ENCODE data around the gene LARP6. TPM values are rescaled to one million over a fixed set of nuclear protein-coding genes. Genes with fewer than 3 reads are reported as not detected.
"Not testable (repeated sequence)": the region's sequence is repeated elsewhere in the genome, so short reads cannot be mapped to it uniquely, and the experiment has no call there.

The LARP6 gene
- total and polyA plus RNA-seq, 4 donors, result 20.6 to 49.0 (median 39.2) TPM

DNA sequence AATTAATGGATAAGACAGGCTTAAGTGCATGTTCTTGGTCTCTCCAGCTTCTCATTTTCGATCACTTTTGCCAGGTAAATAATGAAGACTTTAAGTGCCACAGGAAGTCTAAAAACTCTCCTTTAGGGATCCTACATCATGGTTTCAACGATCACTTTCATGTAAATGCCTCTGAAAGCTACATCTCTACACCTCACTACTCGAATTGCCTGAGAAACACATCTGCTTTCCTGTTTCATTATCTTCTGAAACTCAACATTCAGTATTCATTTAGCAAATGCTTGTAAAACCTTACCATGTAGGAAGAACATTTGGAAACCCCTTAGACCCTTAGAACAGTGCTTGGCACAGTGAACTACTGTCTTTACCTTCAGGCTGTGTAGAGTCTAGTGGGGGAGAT, 22.1 kb upstream of the LARP6 start:
- Histone ChIP-seq H3K27ac (ENCODE audit: low read depth, low read length) (no peak overlapping the region), H3K4me3 (ENCODE audit: low read depth, low read length) (no peak overlapping the region), H3K9me3 (ENCODE audit: control insufficient read depth, insufficient read depth, low read length) (no peaks in the 10 kb centered on the region), H3K4me1 (ENCODE audit: control insufficient read depth, insufficient read depth, low read length) (no peaks in the 10 kb centered on the region), H3K27me3 (ENCODE audit: control insufficient read depth, insufficient read depth, low read length) (no peaks in the 10 kb centered on the region), H3K36me3 (ENCODE audit: control insufficient read depth, insufficient read depth, low read length) (no peaks in the 10 kb centered on the region)
- DNase-seq (ENCODE audit: low read depth in 4 of 6, low spot score in 6 of 6), result no peak
- WGBS (ENCODE audit: insufficient coverage), result 90% methylated on average over 3 of the region's 3 CpGs

- Histone ChIP-seq H3K4me3 (ENCODE audit: low read depth, low read length) (no peak overlapping the region), H3K36me3 (ENCODE audit: control insufficient read depth, insufficient read depth, low read length) (no peaks in the 10 kb centered on the region), H3K9me3 (ENCODE audit: control insufficient read depth, insufficient read depth, low read length) (no peaks in the 10 kb centered on the region), H3K27ac (ENCODE audit: low read depth, low read length) (no peak overlapping the region), H3K27me3 (ENCODE audit: control insufficient read depth, insufficient read depth, low read length) (no peaks in the 10 kb centered on the region), H3K4me1 (ENCODE audit: control insufficient read depth, insufficient read depth, low read length) (peaks cover 4% of the 10 kb centered on the region)
- WGBS (ENCODE audit: insufficient coverage), result 0% methylated on average over 1 of the region's 7 CpGs
- DNase-seq (ENCODE audit: low read depth in 4 of 6, low spot score in 6 of 6), result peak in 2 of 6 donors; percentile 65 to 68
Measured at GRCh38 chr15:70875001-70875782, 21.2 kb upstream of the LARP6 start.

GRCh38 chr15:70873232-70874054, 19.5 kb upstream of the LARP6 start:
- Histone ChIP-seq H3K27ac (ENCODE audit: low read depth, low read length) (no peak overlapping the region), H3K4me3 (ENCODE audit: low read depth, low read length) (no peak overlapping the region), H3K36me3 (ENCODE audit: control insufficient read depth, insufficient read depth, low read length) (no peaks in the 10 kb centered on the region), H3K4me1 (ENCODE audit: control insufficient read depth, insufficient read depth, low read length) (peaks cover 4% of the 10 kb centered on the region), H3K27me3 (ENCODE audit: control insufficient read depth, insufficient read depth, low read length) (no peaks in the 10 kb centered on the region), H3K9me3 (ENCODE audit: control insufficient read depth, insufficient read depth, low read length) (no peaks in the 10 kb centered on the region)
- 100% methylated on average over 1 of the region's 2 CpGs for WGBS (ENCODE audit: insufficient coverage)
- DNase-seq (ENCODE audit: low read depth in 4 of 6, low spot score in 6 of 6), result no peak

GRCh38 chr15:70871490-70871889, 17.5 kb upstream of the LARP6 start:
- not testable (repeated sequence) for H3K4me1 ChIP-seq (ENCODE audit: control insufficient read depth, insufficient read depth, low read length); H3K4me3 ChIP-seq (ENCODE audit: low read depth, low read length); H3K27ac ChIP-seq (ENCODE audit: low read depth, low read length); H3K36me3 ChIP-seq (ENCODE audit: control insufficient read depth, insufficient read depth, low read length); H3K27me3 ChIP-seq (ENCODE audit: control insufficient read depth, insufficient read depth, low read length); DNase-seq (ENCODE audit: low read depth in 4 of 6, low spot score in 6 of 6); H3K9me3 ChIP-seq (ENCODE audit: control insufficient read depth, insufficient read depth, low read length)
- 97% methylated on average over 34 of the region's 34 CpGs for WGBS (ENCODE audit: insufficient coverage)

- Histone ChIP-seq H3K27me3 (ENCODE audit: control insufficient read depth, insufficient read depth, low read length) (no peaks in the 10 kb centered on the region), H3K4me3 (ENCODE audit: low read depth, low read length) (no peak overlapping the region), H3K4me1 (ENCODE audit: control insufficient read depth, insufficient read depth, low read length) (peaks cover 4% of the 10 kb centered on the region), H3K36me3 (ENCODE audit: control insufficient read depth, insufficient read depth, low read length) (no peaks in the 10 kb centered on the region), H3K9me3 (ENCODE audit: control insufficient read depth, insufficient read depth, low read length) (no peaks in the 10 kb centered on the region), H3K27ac (ENCODE audit: low read depth, low read length) (no peak overlapping the region)
- peak in 2 of 6 donors; percentile 23 to 47 for DNase-seq (ENCODE audit: low read depth in 4 of 6, low spot score in 6 of 6)
Measured at GRCh38 chr15:70870051-70870450, 16.1 kb upstream of the LARP6 start.

DNA sequence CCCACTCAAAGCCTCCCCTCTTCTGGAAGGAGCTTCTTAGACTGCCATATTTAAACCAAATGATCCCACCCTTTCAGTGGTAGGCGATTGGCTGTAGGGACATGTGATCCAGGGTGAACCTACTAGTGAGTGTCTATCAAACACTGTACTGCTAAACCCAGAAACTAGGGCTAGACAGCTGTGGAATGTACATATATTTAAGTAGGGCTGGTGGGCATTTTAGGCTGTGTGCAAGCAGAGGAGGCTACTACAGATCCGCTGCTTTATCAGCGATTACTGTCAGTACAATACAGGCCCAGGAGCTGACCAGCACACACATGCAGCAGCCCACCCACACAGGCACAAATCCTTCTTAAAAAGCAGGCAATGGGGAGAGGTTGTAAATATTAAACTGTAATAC, 15.4 kb upstream of the LARP6 start:
- peaks cover 4% of the 10 kb centered on the region for H3K4me1 ChIP-seq (ENCODE audit: control insufficient read depth, insufficient read depth, low read length)
- no CpG with 5 or more reads among the region's 3 CpGs for WGBS (ENCODE audit: insufficient coverage)

GRCh38 chr15:70867911-70868467, 14.0 kb upstream of the LARP6 start:
- Histone ChIP-seq H3K36me3 (ENCODE audit: control insufficient read depth, insufficient read depth, low read length) (no peaks in the 10 kb centered on the region), H3K4me1 (ENCODE audit: control insufficient read depth, insufficient read depth, low read length) (peaks cover 4% of the 10 kb centered on the region), H3K27me3 (ENCODE audit: control insufficient read depth, insufficient read depth, low read length) (no peaks in the 10 kb centered on the region), H3K27ac (ENCODE audit: low read depth, low read length) (no peak overlapping the region), H3K4me3 (ENCODE audit: low read depth, low read length) (no peak overlapping the region), H3K9me3 (ENCODE audit: control insufficient read depth, insufficient read depth, low read length) (no peaks in the 10 kb centered on the region)
- DNase-seq (ENCODE audit: low read depth in 4 of 6, low spot score in 6 of 6), result peak in 2 of 6 donors; percentile 28 to 53
- no CpG with 5 or more reads among the region's 6 CpGs for WGBS (ENCODE audit: insufficient coverage)

More for the DNA sequence above, 15.4 kb upstream of the LARP6 start:
- DNase-seq (ENCODE audit: low read depth in 4 of 6, low spot score in 6 of 6), result no peak
- H3K27me3 ChIP-seq (ENCODE audit: control insufficient read depth, insufficient read depth, low read length), result no peaks in the 10 kb centered on the region
- no peak overlapping the region for H3K27ac ChIP-seq (ENCODE audit: low read depth, low read length)
- no peaks in the 10 kb centered on the region for H3K36me3 ChIP-seq (ENCODE audit: control insufficient read depth, insufficient read depth, low read length)
- no peak overlapping the region for H3K4me3 ChIP-seq (ENCODE audit: low read depth, low read length)
- H3K9me3 ChIP-seq (ENCODE audit: control insufficient read depth, insufficient read depth, low read length), result no peaks in the 10 kb centered on the region

DNA sequence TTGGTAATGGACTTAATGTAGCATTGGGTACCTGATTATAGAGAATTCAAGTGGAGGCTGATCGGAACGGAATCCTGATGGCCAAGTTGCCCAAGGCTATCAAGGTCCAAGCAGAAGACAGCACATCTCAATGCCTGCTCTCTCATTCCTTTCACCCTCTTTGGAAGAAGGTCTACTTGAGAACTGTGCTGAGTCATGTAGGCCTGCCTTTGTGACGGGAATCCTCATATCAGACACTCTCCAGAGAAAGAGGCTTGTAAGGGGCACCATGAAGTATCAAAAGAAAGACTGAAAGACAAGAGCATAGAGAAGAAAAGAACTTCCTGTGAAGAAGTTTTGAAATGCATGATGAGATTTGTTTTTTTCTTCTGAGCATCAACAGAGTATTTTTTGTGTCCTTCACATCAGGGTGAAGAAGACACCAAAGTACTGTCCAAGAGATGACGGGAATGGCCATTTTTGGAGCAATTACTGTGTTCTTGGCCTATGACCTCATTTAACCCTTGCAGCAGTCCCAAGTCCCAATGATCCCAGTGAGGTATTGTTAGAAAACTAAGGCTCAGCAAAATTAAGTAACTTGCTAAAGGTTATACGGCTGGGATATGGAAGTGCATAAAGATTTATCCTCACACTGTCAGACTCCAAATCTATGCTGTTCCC, 13.2 kb upstream of the LARP6 start:
- H3K4me1 ChIP-seq (ENCODE audit: control insufficient read depth, insufficient read depth, low read length), result peaks cover 4% of the 10 kb centered on the region
- no CpG with 5 or more reads among the region's 5 CpGs for WGBS (ENCODE audit: insufficient coverage)
- DNase-seq (ENCODE audit: low read depth in 4 of 6, low spot score in 6 of 6), result no peak
- H3K4me3 ChIP-seq (ENCODE audit: low read depth, low read length), result no peak overlapping the region
- no peaks in the 10 kb centered on the region for H3K36me3 ChIP-seq (ENCODE audit: control insufficient read depth, insufficient read depth, low read length)
- H3K27ac ChIP-seq (ENCODE audit: low read depth, low read length), result no peak overlapping the region
- H3K27me3 ChIP-seq (ENCODE audit: control insufficient read depth, insufficient read depth, low read length), result no peaks in the 10 kb centered on the region
- no peaks in the 10 kb centered on the region for H3K9me3 ChIP-seq (ENCODE audit: control insufficient read depth, insufficient read depth, low read length)

- no peak overlapping the region for H3K27ac ChIP-seq (ENCODE audit: low read depth, low read length)
- no peaks in the 10 kb centered on the region for H3K36me3 ChIP-seq (ENCODE audit: control insufficient read depth, insufficient read depth, low read length)
- H3K4me3 ChIP-seq (ENCODE audit: low read depth, low read length), result no peak overlapping the region
- DNase-seq (ENCODE audit: low read depth in 4 of 6, low spot score in 6 of 6), result peak in 1 of 6 donors; percentile 26
- no peaks in the 10 kb centered on the region for H3K27me3 ChIP-seq (ENCODE audit: control insufficient read depth, insufficient read depth, low read length)
- H3K4me1 ChIP-seq (ENCODE audit: control insufficient read depth, insufficient read depth, low read length), result no peaks in the 10 kb centered on the region
- WGBS (ENCODE audit: insufficient coverage), result 70% methylated on average over 1 of the region's 4 CpGs
- H3K9me3 ChIP-seq (ENCODE audit: control insufficient read depth, insufficient read depth, low read length), result no peaks in the 10 kb centered on the region
Measured at GRCh38 chr15:70863450-70864218, 9.7 kb upstream of the LARP6 start.
